Calu3 (cell line): ENCODE data around the gene SLC36A2. TPM values are rescaled to one million over a fixed set of nuclear protein-coding genes. Genes with fewer than 3 reads are reported as not detected.
A peak's percentile ranks its signal among the peaks of the same experiment; 100 is the strongest.

Source experiments
- BruUV-seq: library from RNA; stranded (reverse); fragments of 400-500 nt; replicated peaks from 2 replicates; lab custom pipeline; 2021; lab: Mats Ljungman, UMichigan
- CTCF ChIA-PET: fragments of 300-600 bp; sonication (Branson Sonifier 250); formaldehyde crosslinking; loops from one replicate; lab custom pipeline; 2022; ENCODE audit warnings: antibody characterized with exemption; lab: Charles Lee
- DNase-seq: peaks from one replicate; pipeline ENCODE4 v3.0.0; 2022
- H3K27ac Mint-ChIP-seq: one replicate; pipeline ENCODE4 v1.8.0; 2022; ENCODE audit warnings: mixed read lengths; ENCODE audit not compliant: unreplicated experiment
- H3K27me3 Mint-ChIP-seq: one replicate; pipeline ENCODE4 v1.8.0; 2022; ENCODE audit warnings: mixed read lengths; ENCODE audit not compliant: unreplicated experiment
- H3K36me3 Mint-ChIP-seq: one replicate; pipeline ENCODE4 v1.8.0; 2022; ENCODE audit warnings: mild to moderate bottlenecking, moderate library complexity, mixed read lengths; ENCODE audit not compliant: insufficient read depth, unreplicated experiment
- H3K4me1 Mint-ChIP-seq: one replicate; pipeline ENCODE4 v1.8.0; 2022; ENCODE audit warnings: mild to moderate bottlenecking, low read depth, mixed read lengths; ENCODE audit not compliant: unreplicated experiment
- H3K4me3 Mint-ChIP-seq: one replicate; pipeline ENCODE4 v1.8.0; 2022; ENCODE audit warnings: mild to moderate bottlenecking, low read depth, moderate library complexity, mixed read lengths; ENCODE audit not compliant: unreplicated experiment
- H3K9me3 Mint-ChIP-seq: one replicate; pipeline ENCODE4 v1.8.0; 2022; ENCODE audit warnings: low read depth, mixed read lengths; ENCODE audit not compliant: unreplicated experiment
- CTCF ChIP-seq: fragments of 200-600 bp; IDR thresholded peaks from one replicate; pipeline ENCODE4 v1.8.0; 2022; ENCODE audit warnings: antibody characterized with exemption; ENCODE audit not compliant: unreplicated experiment
- intact Hi-C: fragments of 100-400 bp; cut with micrococcal nuclease; formaldehyde crosslinking; loops from one replicate; pipeline ENCODE4 v1.10.0; 2022; ENCODE audit not compliant: unreplicated experiment
- total RNA-seq: library from RNA; stranded (reverse); gene quantifications from 2 replicates; pipeline ENCODE4 v1.2.3, GENCODE V29; 2022

SLC36A2 gene
- total RNA-seq, 1 experiment from 2014 or later = not detected

- no peak overlapping the region for H3K4me3 Mint-ChIP-seq
- no peak for TF ChIP-seq CTCF
- BruUV-seq = no TSS peak
- H3K36me3 Mint-ChIP-seq = no peaks in the 10 kb centered on the region
- H3K27me3 Mint-ChIP-seq = peaks cover 23% of the 10 kb centered on the region
- H3K4me1 Mint-ChIP-seq = no peaks in the 10 kb centered on the region
- intact Hi-C loops = no loop called here
- no peak for DNase-seq
- no peaks in the 10 kb centered on the region for H3K9me3 Mint-ChIP-seq
- H3K27ac Mint-ChIP-seq = no peak overlapping the region
- CTCF ChIA-PET = no interaction called here
These were observed 26.9 kb downstream of the SLC36A2 start for GRCh38 chr5:151320481-151320880.

GRCh38 chr5:151318850-151319732, 28.3 kb downstream of the SLC36A2 start:
- CTCF ChIA-PET = interaction anchor here (1.3 kb wide), 1 partner anchor 333 kb away, joined by 7 read pairs; no protein-coding TSS in a partner anchor
- intact Hi-C loops = loop anchor here (1.0 to 5.0 kb wide), 2 partner anchors 178 to 192 kb away; no protein-coding TSS in a partner anchor
- no peaks in the 10 kb centered on the region for H3K9me3 Mint-ChIP-seq
- H3K4me3 Mint-ChIP-seq = no peak overlapping the region
- no peaks in the 10 kb centered on the region for H3K4me1 Mint-ChIP-seq
- no peak for TF ChIP-seq CTCF
- no TSS peak for BruUV-seq
- H3K36me3 Mint-ChIP-seq = no peaks in the 10 kb centered on the region
- peak; percentile 9 for DNase-seq
- no peak overlapping the region for H3K27ac Mint-ChIP-seq
- peaks cover 23% of the 10 kb centered on the region for H3K27me3 Mint-ChIP-seq

- no peak for DNase-seq
- intact Hi-C loops = loop anchor here (5.0 kb wide), 1 partner anchor 179 kb away; no protein-coding TSS in a partner anchor
- H3K27me3 Mint-ChIP-seq = peaks cover 36% of the 10 kb centered on the region
- no peak overlapping the region for H3K4me3 Mint-ChIP-seq
- TF ChIP-seq CTCF = no peak
- no TSS peak for BruUV-seq
- H3K9me3 Mint-ChIP-seq = no peaks in the 10 kb centered on the region
- H3K27ac Mint-ChIP-seq = no peak overlapping the region
- no peaks in the 10 kb centered on the region for H3K4me1 Mint-ChIP-seq
- CTCF ChIA-PET = no interaction called here
- H3K36me3 Mint-ChIP-seq = no peaks in the 10 kb centered on the region
These were observed 29.5 kb downstream of the SLC36A2 start for GRCh38 chr5:151317871-151318270.

- no peaks in the 10 kb centered on the region for H3K4me1 Mint-ChIP-seq
- no peak overlapping the region for H3K27ac Mint-ChIP-seq
- H3K4me3 Mint-ChIP-seq = no peak overlapping the region
- CTCF ChIA-PET = interaction anchor here (0.6 to 1.7 kb wide), 18 partner anchors 11 to 1199 kb away, joined by 3 to 14 read pairs (median 4); partner anchors contain the start of genes ANXA6, CCDC69 and RBM22
- peaks cover 45% of the 10 kb centered on the region for H3K27me3 Mint-ChIP-seq
- peak; percentile 92 for TF ChIP-seq CTCF
- H3K36me3 Mint-ChIP-seq = no peaks in the 10 kb centered on the region
- no peaks in the 10 kb centered on the region for H3K9me3 Mint-ChIP-seq
- intact Hi-C loops = loop anchor here (1.0 to 5.0 kb wide), 3 partner anchors 181 to 337 kb away; no protein-coding TSS in a partner anchor
- no TSS peak for BruUV-seq
- DNase-seq = peak; percentile 88
These were observed 31.3 kb downstream of the SLC36A2 start for GRCh38 chr5:151315998-151316597.
